ENCODE data around the gene SLC22A23. TPM values are rescaled to one million over a fixed set of nuclear protein-coding genes. Genes with fewer than 3 reads are reported as not detected.
A peak's percentile ranks its signal among the peaks of the same experiment; 100 is the strongest.
"Not testable (repeated sequence)": the region's sequence is repeated elsewhere in the genome, so short reads cannot be mapped to it uniquely, and the experiment has no call there.

The SLC22A23 gene
- total RNA-seq, 4 donors from 2014 or later = 7.6 to 13.1 (median 9.5) TPM

GRCh38 chr6:3380344-3381232 lies 76.3 kb downstream of the SLC22A23 start:
- Histone ChIP-seq H3K27ac (replicated peaks in 1 of 4) (no peak overlapping the region), H3K4me1 (peaks cover 28 to 48% (median 37%) of the 10 kb centered on the region in 4 donors), H3K4me3 (no peak overlapping the region), H3K9me3 (no peaks in the 10 kb centered on the region), H3K27me3 (no peaks in the 10 kb centered on the region), H3K36me3 (no peaks in the 10 kb centered on the region)
- no peak for DNase-seq (ENCODE audit: extremely low spot score)
- intact Hi-C loops (cut with DNase I) = no loop called here
- no peak for TF ChIP-seq EP300 (IDR thresholded peaks at IDR 0.05)
- no peak for TF ChIP-seq POLR2A (IDR thresholded peaks at IDR 0.05; ENCODE audit: low read depth)
- WGBS = 86% methylated on average over 10 of the region's 11 CpGs

GRCh38 chr6:3379482-3380060 lies 77.3 kb downstream of the SLC22A23 start:
- TF ChIP-seq POLR2A (IDR thresholded peaks at IDR 0.05; ENCODE audit: low read depth) (no peak), POLR2AphosphoS5 (IDR thresholded peaks at IDR 0.05) (no peak), EP300 (IDR thresholded peaks at IDR 0.05) (no peak)
- no peak overlapping the region for H3K27ac ChIP-seq (replicated peaks in 1 of 4)
- H3K4me3 ChIP-seq = no peak overlapping the region
- no peaks in the 10 kb centered on the region for H3K27me3 ChIP-seq
- no peaks in the 10 kb centered on the region for H3K36me3 ChIP-seq
- no peak for DNase-seq (ENCODE audit: extremely low spot score)
- intact Hi-C loops (cut with DNase I) = no loop called here
- no peaks in the 10 kb centered on the region for H3K9me3 ChIP-seq
- 92% methylated on average over 10 of the region's 10 CpGs for WGBS
- peaks cover 27 to 50% (median 30%) of the 10 kb centered on the region in 4 donors for H3K4me1 ChIP-seq

- H3K27ac ChIP-seq (replicated peaks in 1 of 4); H3K9me3 ChIP-seq; H3K36me3 ChIP-seq; intact Hi-C loops (cut with DNase I); H3K4me3 ChIP-seq; DNase-seq (ENCODE audit: extremely low spot score); H3K27me3 ChIP-seq: not testable (repeated sequence)
- 95% methylated on average over 4 of the region's 4 CpGs for WGBS
- H3K4me1 ChIP-seq = peaks cover 26 to 49% (median 30%) of the 10 kb centered on the region in 4 donors
These were observed 78.0 kb downstream of the SLC22A23 start for GRCh38 chr6:3378808-3379207.

GRCh38 chr6:3378398-3378782 lies 78.5 kb downstream of the SLC22A23 start:
- H3K27me3 ChIP-seq; H3K36me3 ChIP-seq; DNase-seq (ENCODE audit: extremely low spot score); intact Hi-C loops (cut with DNase I); H3K4me3 ChIP-seq; H3K9me3 ChIP-seq: not testable (repeated sequence)
- WGBS = 80% methylated on average over 6 of the region's 6 CpGs
- H3K27ac ChIP-seq (replicated peaks in 1 of 4) = peak overlapping the region in 1 of 4 donors; percentile 19
- H3K4me1 ChIP-seq = peaks cover 23 to 48% (median 28%) of the 10 kb centered on the region in 4 donors

- Histone ChIP-seq H3K36me3 (no peaks in the 10 kb centered on the region), H3K27ac (replicated peaks in 1 of 4) (peak overlapping the region; percentile 2 to 27 (median 14)), H3K27me3 (no peaks in the 10 kb centered on the region), H3K4me3 (no peak overlapping the region), H3K4me1 (peaks cover 26 to 51% (median 28%) of the 10 kb centered on the region in 4 donors), H3K9me3 (no peaks in the 10 kb centered on the region)
- DNase-seq (ENCODE audit: extremely low spot score) = no peak
- intact Hi-C loops (cut with DNase I) = no loop called here
- 74% methylated on average over 16 of the region's 17 CpGs for WGBS
- TF ChIP-seq EP300 (IDR thresholded peaks at IDR 0.05) (no peak), POLR2A (IDR thresholded peaks at IDR 0.05; ENCODE audit: low read depth) (no peak), CTCF (IDR thresholded peaks at IDR 0.05) (no peak), POLR2AphosphoS5 (IDR thresholded peaks at IDR 0.05) (no peak)
These were observed 79.1 kb downstream of the SLC22A23 start for GRCh38 chr6:3377536-3378397.

GRCh38 chr6:3376893-3377535 lies 79.8 kb downstream of the SLC22A23 start:
- H3K9me3 ChIP-seq = no peaks in the 10 kb centered on the region
- peak overlapping the region; percentile 2 to 27 (median 15) for H3K27ac ChIP-seq (replicated peaks in 1 of 4)
- H3K36me3 ChIP-seq = no peaks in the 10 kb centered on the region
- no peak for DNase-seq (ENCODE audit: extremely low spot score)
- H3K27me3 ChIP-seq = no peaks in the 10 kb centered on the region
- WGBS = 92% methylated on average over 3 of the region's 3 CpGs
- no peak overlapping the region for H3K4me3 ChIP-seq
- H3K4me1 ChIP-seq = peaks cover 22 to 58% (median 29%) of the 10 kb centered on the region in 4 donors
- intact Hi-C loops (cut with DNase I) = no loop called here
- TF ChIP-seq CTCF (IDR thresholded peaks at IDR 0.05) (no peak), POLR2A (IDR thresholded peaks at IDR 0.05; ENCODE audit: low read depth) (no peak), EP300 (IDR thresholded peaks at IDR 0.05) (no peak), POLR2AphosphoS5 (IDR thresholded peaks at IDR 0.05) (no peak)

Data from esophagus muscularis mucosa (tissue), 4 donors.